Ascending aorta (tissue), 2 donors: ENCODE results near the gene ATP5PO. TPM values are rescaled to one million over a fixed set of nuclear protein-coding genes. Genes with fewer than 3 reads are reported as not detected.
A peak's percentile ranks its signal among the peaks of the same experiment; 100 is the strongest.

ENCODE experiments used
- DNase-seq, 2 donors: peaks; one replicate each; pipeline ENCODE4 v3.0.0-alpha.2; 2019; ENCODE audit warnings: low spot score in 2 of 2
- H3K27ac ChIP-seq, 2 donors: fragments of 200-600 bp; sonication (generic); one replicate each; pipeline ENCODE4 v1.5.1; 2016 to 2017; ENCODE audit warnings: mild to moderate bottlenecking in 1 of 2
- H3K27me3 ChIP-seq: fragments of 200-600 bp; sonication (generic); one replicate; pipeline ENCODE4 v1.5.1; 2017
- H3K36me3 ChIP-seq, 2 donors: fragments of 200-600 bp; sonication (generic); one replicate each; pipeline ENCODE4 v1.5.1; 2016
- H3K4me1 ChIP-seq, 2 donors: fragments of 200-600 bp; sonication (generic); one replicate each; pipeline ENCODE4 v1.5.1; 2016 to 2017; ENCODE audit warnings: mild to moderate bottlenecking in 1 of 2
- H3K4me3 ChIP-seq, 2 donors: fragments of 200-600 bp; sonication (generic); one replicate each; pipeline ENCODE4 v1.5.1; 2016 to 2017; ENCODE audit warnings: mild to moderate bottlenecking in 1 of 2
- H3K9me3 ChIP-seq, 2 donors: fragments of 200-600 bp; sonication (generic); one replicate each; pipeline ENCODE4 v1.5.1; 2016
- CTCF ChIP-seq, 3 experiments: fragments of 200-600 bp in 2 of 3; fragments of 450-650 bp in 1 of 3; sonication (generic) in 2 of 3; IDR thresholded peaks; one replicate each; pipeline ENCODE4 v1.5.1; 2016 to 2019; ENCODE audit warnings: antibody characterized with exemption in 3 of 3, mild to moderate bottlenecking in 1 of 3, moderate library complexity in 1 of 3
- intact Hi-C: fragments of 100-400 bp; cut with DNase I; formaldehyde crosslinking; loops from one replicate; pipeline ENCODE4 v1.15.1; 2023
- total RNA-seq: library from RNA; depleted of rRNA; stranded (reverse); fragments of >200 nt; gene quantifications from one replicate; pipeline ENCODE4 v1.1.0, GENCODE V29; 2016

ATP5PO gene
- total RNA-seq, 1 donor from 2014 or later: 62.5 TPM

GRCh38 chr21:33901412-33902288 lies 14.0 kb downstream of the ATP5PO start:
- peaks cover 0 to 11% of the 10 kb centered on the region in 2 donors for H3K4me1 ChIP-seq
- no peak overlapping the region for H3K4me3 ChIP-seq
- DNase-seq: peak in 1 of 2 donors; percentile 65
- no peaks in the 10 kb centered on the region for H3K9me3 ChIP-seq
- peak in 2 of 3 experiments; percentile 43 to 58 for TF ChIP-seq CTCF (IDR thresholded peaks at IDR 0.05)
- H3K36me3 ChIP-seq: peaks cover 15 to 28% of the 10 kb centered on the region in 2 donors
- H3K27me3 ChIP-seq: no peaks in the 10 kb centered on the region
- peak overlapping the region; percentile 4 to 41 for H3K27ac ChIP-seq
- intact Hi-C loops: no loop called here

GRCh38 chr21:33899199-33899598 lies 16.4 kb downstream of the ATP5PO start:
- Histone ChIP-seq H3K9me3 (no peaks in the 10 kb centered on the region), H3K27me3 (no peaks in the 10 kb centered on the region), H3K4me3 (no peak overlapping the region), H3K4me1 (peaks cover 2 to 18% of the 10 kb centered on the region in 2 donors), H3K27ac (peak overlapping the region; percentile 74 to 83), H3K36me3 (peaks cover under 1 to 4% of the 10 kb centered on the region in 2 donors)
- intact Hi-C loops: loop anchor here (5.0 kb wide), 1 partner anchor 72 kb away; no protein-coding TSS in a partner anchor
- no peak for TF ChIP-seq CTCF (IDR thresholded peaks at IDR 0.05)
- peak in 1 of 2 donors; percentile 67 for DNase-seq

- no peaks in the 10 kb centered on the region for H3K36me3 ChIP-seq
- peak overlapping the region; percentile 74 to 83 for H3K27ac ChIP-seq
- DNase-seq: no peak
- no peak overlapping the region for H3K4me3 ChIP-seq
- H3K4me1 ChIP-seq: peaks cover 2 to 16% of the 10 kb centered on the region in 2 donors
- no peak for TF ChIP-seq CTCF (IDR thresholded peaks at IDR 0.05)
- no peaks in the 10 kb centered on the region for H3K9me3 ChIP-seq
- no peaks in the 10 kb centered on the region for H3K27me3 ChIP-seq
- intact Hi-C loops: loop anchor here (5.0 kb wide), 1 partner anchor 71 kb away; no protein-coding TSS in a partner anchor
Observed at GRCh38 chr21:33898586-33898985, 17.0 kb downstream of the ATP5PO start.

GRCh38 chr21:33897739-33898138 lies 17.9 kb downstream of the ATP5PO start:
- H3K36me3 ChIP-seq: no peaks in the 10 kb centered on the region
- H3K9me3 ChIP-seq: no peaks in the 10 kb centered on the region
- H3K27ac ChIP-seq: no peak overlapping the region
- H3K4me3 ChIP-seq: no peak overlapping the region
- H3K27me3 ChIP-seq: no peaks in the 10 kb centered on the region
- no peak for TF ChIP-seq CTCF (IDR thresholded peaks at IDR 0.05)
- intact Hi-C loops: loop anchor here (5.0 kb wide), 1 partner anchor 70 kb away; no protein-coding TSS in a partner anchor
- peaks cover 2 to 16% of the 10 kb centered on the region in 2 donors for H3K4me1 ChIP-seq
- no peak for DNase-seq

GRCh38 chr21:33897098-33897497 lies 18.5 kb downstream of the ATP5PO start:
- intact Hi-C loops: loop anchor here (5.0 kb wide), 1 partner anchor 70 kb away; no protein-coding TSS in a partner anchor
- no peaks in the 10 kb centered on the region for H3K27me3 ChIP-seq
- H3K9me3 ChIP-seq: no peaks in the 10 kb centered on the region
- DNase-seq: no peak
- no peak overlapping the region for H3K27ac ChIP-seq
- TF ChIP-seq CTCF (IDR thresholded peaks at IDR 0.05): no peak
- peaks cover 2 to 16% of the 10 kb centered on the region in 2 donors for H3K4me1 ChIP-seq
- no peaks in the 10 kb centered on the region for H3K36me3 ChIP-seq
- no peak overlapping the region for H3K4me3 ChIP-seq
